ENCODE results near the gene SUPV3L1. TPM values are rescaled to one million over a fixed set of nuclear protein-coding genes. Genes with fewer than 3 reads are reported as not detected.

Gene SUPV3L1
- total and polyA plus RNA-seq, 11 donors = 24.7 to 80.3 (median 34.9) TPM

DNA sequence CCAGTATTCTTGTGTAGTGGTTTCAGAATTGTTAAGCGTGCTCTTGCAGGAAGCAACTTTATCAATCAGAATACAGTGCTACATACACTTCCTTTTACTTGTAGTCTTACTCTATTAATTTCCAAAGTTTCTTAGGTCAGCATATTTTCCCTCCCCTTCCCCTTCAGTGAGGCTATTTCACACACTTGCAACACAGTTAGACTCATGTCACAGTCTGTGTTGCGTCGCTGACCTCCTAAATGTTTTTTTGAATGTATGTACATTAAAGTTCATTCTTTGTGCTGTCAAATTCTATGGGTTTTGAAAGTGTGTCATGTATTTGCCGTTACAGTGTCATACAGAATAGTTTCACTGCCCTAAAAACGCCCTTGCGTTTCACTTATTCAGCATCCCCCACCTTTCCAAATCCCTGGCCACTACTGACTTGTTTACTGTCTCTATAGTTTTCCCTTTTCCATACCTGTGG is 34.7 kb downstream of the SUPV3L1 start:
- ATAC-seq = no peak
- DNase-seq = no peak
- 87 to 94% (median 91%) methylated on average over 6 of the region's 6 CpGs for WGBS, 4 donors
- peak overlapping the region in 1 of 12 donors; percentile 34 for H3K27ac ChIP-seq
- H3K4me3 ChIP-seq = no peak overlapping the region
- H3K36me3 ChIP-seq = peaks cover 0 to 2% (median 0%) of the 10 kb centered on the region in 9 donors
- TF ChIP-seq, protein P1, sequence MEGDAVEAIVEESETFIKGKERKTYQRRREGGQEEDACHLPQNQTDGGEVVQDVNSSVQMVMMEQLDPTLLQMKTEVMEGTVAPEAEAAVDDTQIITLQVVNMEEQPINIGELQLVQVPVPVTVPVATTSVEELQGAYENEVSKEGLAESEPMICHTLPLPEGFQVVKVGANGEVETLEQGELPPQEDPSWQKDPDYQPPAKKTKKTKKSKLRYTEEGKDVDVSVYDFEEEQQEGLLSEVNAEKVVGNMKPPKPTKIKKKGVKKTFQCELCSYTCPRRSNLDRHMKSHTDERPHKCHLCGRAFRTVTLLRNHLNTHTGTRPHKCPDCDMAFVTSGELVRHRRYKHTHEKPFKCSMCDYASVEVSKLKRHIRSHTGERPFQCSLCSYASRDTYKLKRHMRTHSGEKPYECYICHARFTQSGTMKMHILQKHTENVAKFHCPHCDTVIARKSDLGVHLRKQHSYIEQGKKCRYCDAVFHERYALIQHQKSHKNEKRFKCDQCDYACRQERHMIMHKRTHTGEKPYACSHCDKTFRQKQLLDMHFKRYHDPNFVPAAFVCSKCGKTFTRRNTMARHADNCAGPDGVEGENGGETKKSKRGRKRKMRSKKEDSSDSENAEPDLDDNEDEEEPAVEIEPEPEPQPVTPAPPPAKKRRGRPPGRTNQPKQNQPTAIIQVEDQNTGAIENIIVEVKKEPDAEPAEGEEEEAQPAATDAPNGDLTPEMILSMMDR (IDR thresholded peaks at IDR 0.05) = no peak
- no peak for TF ChIP-seq POLR2A (IDR thresholded peaks at IDR 0.05)
- peaks cover 0 to 5% (median 0%) of the 10 kb centered on the region in 12 donors for H3K9me3 ChIP-seq
- peaks cover 0 to 30% (median 0%) of the 10 kb centered on the region in 12 donors for H3K4me1 ChIP-seq
- intact Hi-C loops (cut with DNase I) = no loop called here
- H3K27me3 ChIP-seq = peaks cover 0 to 6% (median 0%) of the 10 kb centered on the region in 9 donors

DNA sequence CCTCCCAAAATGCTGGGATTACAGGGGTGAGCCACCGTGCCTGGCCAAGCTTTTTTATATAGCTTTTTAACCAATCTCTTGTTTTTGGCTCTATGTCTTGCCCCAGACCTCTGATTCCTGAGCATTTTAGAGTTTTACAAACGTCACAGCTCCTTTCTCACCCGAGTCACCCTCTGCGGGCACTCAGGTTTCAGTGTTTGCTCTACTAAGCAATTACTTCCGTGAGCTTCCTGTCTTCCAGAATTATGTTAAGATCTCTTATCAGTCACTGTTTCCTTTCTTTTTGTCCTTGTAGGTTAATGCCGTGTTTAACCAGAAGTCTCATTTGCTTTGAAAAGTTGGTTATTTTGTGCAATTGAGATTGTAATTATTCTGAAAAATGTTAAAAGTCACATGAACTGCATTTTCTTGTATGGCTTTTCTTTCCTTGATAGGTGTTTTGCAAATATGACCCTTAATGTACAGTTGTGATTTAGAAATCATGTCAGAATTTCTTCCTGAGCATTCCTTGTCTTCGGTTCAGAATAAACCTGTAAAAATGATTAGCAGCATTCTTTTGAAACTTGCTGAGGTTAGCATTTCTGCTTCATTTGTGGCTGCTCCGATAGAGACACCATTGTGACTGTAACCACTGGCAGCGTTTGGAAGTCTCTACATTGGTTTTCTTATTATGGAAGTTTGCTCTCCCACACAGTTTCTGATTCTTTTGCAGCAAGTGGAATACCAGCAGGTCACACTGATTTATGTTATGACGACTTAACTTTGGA is 35.6 kb downstream of the SUPV3L1 start:
- intact Hi-C loops (cut with DNase I) = no loop called here
- no peak for TF ChIP-seq POLR2A (IDR thresholded peaks at IDR 0.05)
- TF ChIP-seq, protein P1 (IDR thresholded peaks at IDR 0.05) = no peak
- Histone ChIP-seq H3K27ac (peak overlapping the region in 1 of 12 donors; percentile 34), H3K27me3 (peaks cover 0 to 6% (median 0%) of the 10 kb centered on the region in 9 donors), H3K4me1 (peaks cover 0 to 30% (median 0%) of the 10 kb centered on the region in 12 donors), H3K9me3 (peaks cover 0 to 5% (median 0%) of the 10 kb centered on the region in 12 donors), H3K36me3 (no peaks in the 10 kb centered on the region), H3K4me3 (peak overlapping the region in 1 of 12 donors; percentile 10)
- no peak for DNase-seq
- ATAC-seq = no peak
- WGBS, 4 donors = 43 to 48% (median 43%) methylated on average over 10 of the region's 10 CpGs

DNA sequence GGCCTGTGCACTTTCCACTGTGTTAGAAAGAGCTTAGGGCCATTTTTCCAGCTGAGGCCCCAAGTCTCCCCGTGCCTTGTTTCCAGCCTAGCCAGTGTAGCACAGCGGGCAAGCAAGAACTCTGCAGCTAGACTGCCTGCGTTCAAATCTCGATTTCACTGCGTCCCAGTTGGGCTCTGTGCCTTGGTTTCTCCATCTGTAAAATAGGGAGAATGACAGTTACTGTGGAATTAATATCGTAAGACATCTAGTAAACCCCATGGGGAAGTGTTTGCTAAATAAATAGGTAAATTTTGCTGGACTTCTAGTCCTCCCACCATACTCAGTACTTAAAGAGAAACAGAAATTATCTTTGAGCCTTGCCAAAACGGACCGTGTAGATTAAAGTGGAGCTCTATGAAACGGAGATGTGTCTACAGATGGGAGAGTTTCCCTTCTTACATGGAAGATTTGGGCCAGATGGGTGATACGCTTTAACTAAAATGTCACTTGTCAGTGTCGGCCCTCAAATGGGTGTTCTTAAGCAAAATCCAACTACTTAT is 36.6 kb downstream of the SUPV3L1 start:
- H3K4me3 ChIP-seq = no peak overlapping the region
- DNase-seq = no peak
- peaks cover 0 to 5% (median 0%) of the 10 kb centered on the region in 12 donors for H3K9me3 ChIP-seq
- TF ChIP-seq, protein P1 (IDR thresholded peaks at IDR 0.05) = no peak
- TF ChIP-seq POLR2A (IDR thresholded peaks at IDR 0.05) = no peak
- intact Hi-C loops (cut with DNase I) = no loop called here
- no peak overlapping the region for H3K27ac ChIP-seq
- no peaks in the 10 kb centered on the region for H3K36me3 ChIP-seq
- peaks cover 0 to 6% (median 0%) of the 10 kb centered on the region in 9 donors for H3K27me3 ChIP-seq
- peaks cover 0 to 32% (median 0%) of the 10 kb centered on the region in 12 donors for H3K4me1 ChIP-seq
- WGBS, 4 donors = 84 to 93% (median 89%) methylated on average over 11 of the region's 11 CpGs
- no peak for ATAC-seq

GRCh38 chr10:69217119-69217754 is 37.2 kb downstream of the SUPV3L1 start:
- no peak for ATAC-seq
- Histone ChIP-seq H3K27me3 (peaks cover 0 to 6% (median 0%) of the 10 kb centered on the region in 9 donors), H3K27ac (no peak overlapping the region), H3K9me3 (peaks cover 0 to 5% (median 0%) of the 10 kb centered on the region in 12 donors), H3K4me3 (no peak overlapping the region), H3K36me3 (no peaks in the 10 kb centered on the region), H3K4me1 (peaks cover 0 to 38% (median 0%) of the 10 kb centered on the region in 12 donors)
- no peak for TF ChIP-seq POLR2A (IDR thresholded peaks at IDR 0.05)
- TF ChIP-seq, protein P1 (IDR thresholded peaks at IDR 0.05) = no peak
- WGBS, 4 donors = 81 to 85% (median 83%) methylated on average over 4 of the region's 4 CpGs
- intact Hi-C loops (cut with DNase I) = no loop called here
- no peak for DNase-seq
